Measurements from ENCODE around the gene USP37. TPM values are rescaled to one million over a fixed set of nuclear protein-coding genes. Genes with fewer than 3 reads are reported as not detected.
A peak's percentile ranks its signal among the peaks of the same experiment; 100 is the strongest.

The USP37 gene
- polyA plus RNA-seq, 3 donors, result 2.7 to 4.9 (median 2.7) TPM

GRCh38 chr2:218567797-218568189, 358 bp downstream of the USP37 start:
- intact Hi-C loops (cut with micrococcal nuclease), result loop anchor here (10.0 kb wide), 3 partner anchors 163 to 293 kb away; partner anchors contain the start of genes AAMP (in 1 of the 2), CTDSP1 (in 1 of the 2) and PNKD (in 1 of the 2)
- peak overlapping the region; percentile 92 to 97 for H3K4me3 Mint-ChIP-seq
- H3K27ac Mint-ChIP-seq, result peak overlapping the region; percentile 96 to 100 (median 99)
- Histone ChIP-seq H3K27me3 (ENCODE audit: control insufficient read depth in 2 of 2, insufficient read depth in 2 of 2, low read length in 2 of 2) (no peaks in the 10 kb centered on the region), H3K9ac (ENCODE audit: insufficient read depth, low read length, poor library complexity, severe bottlenecking) (peak overlapping the region; percentile 93), H3K9me3 (replicated peaks in 1 of 2; ENCODE audit: control insufficient read depth in 1 of 2, insufficient read depth in 1 of 2, low read length in 2 of 2) (no peaks in the 10 kb centered on the region), H4K20me1 (ENCODE audit: insufficient read depth, low read length) (peaks cover 8% of the 10 kb centered on the region), H3K36me3 (replicated peaks in 1 of 2; ENCODE audit: control insufficient read depth in 1 of 2, insufficient read depth in 2 of 2, low read length in 2 of 2) (peaks cover 5 to 18% of the 10 kb centered on the region in 2 donors), H3K4me2 (replicated peaks; ENCODE audit: extremely low read depth, low read length, poor library complexity, severe bottlenecking) (peak overlapping the region; percentile 76), H3K4me1 (ENCODE audit: control insufficient read depth in 1 of 2, insufficient read depth in 2 of 2, low read length in 2 of 2) (peaks cover 24 to 27% of the 10 kb centered on the region in 2 donors), H2AFZ (ENCODE audit: insufficient read depth, low read depth, low read length, poor library complexity, severe bottlenecking) (peak overlapping the region; percentile 77), H3K4me3 (replicated peaks in 1 of 3; ENCODE audit: low read depth in 2 of 3, low read length in 3 of 3) (peak overlapping the region; percentile 77 to 86 (median 77)), H3K27ac (ENCODE audit: low read depth in 1 of 2, low read length in 2 of 2) (peak overlapping the region; percentile 92 to 96), H3K79me2 (ENCODE audit: insufficient read depth, low read length) (peaks cover 96% of the 10 kb centered on the region)
- H3K36me3 Mint-ChIP-seq, result peaks cover 19 to 22% of the 10 kb centered on the region in 2 donors
- H3K9me3 Mint-ChIP-seq, result no peaks in the 10 kb centered on the region
- DNase-seq, result no peak
- peaks cover 45% of the 10 kb centered on the region for H3K4me1 Mint-ChIP-seq
- under 1% methylated on average over 17 of the region's 19 CpGs for WGBS (ENCODE audit: insufficient coverage)
- no peaks in the 10 kb centered on the region for H3K27me3 Mint-ChIP-seq (ENCODE audit: low read depth in 3 of 3)
- TF ChIP-seq CTCF (IDR thresholded peaks at IDR 0.05), result no peak

DNA sequence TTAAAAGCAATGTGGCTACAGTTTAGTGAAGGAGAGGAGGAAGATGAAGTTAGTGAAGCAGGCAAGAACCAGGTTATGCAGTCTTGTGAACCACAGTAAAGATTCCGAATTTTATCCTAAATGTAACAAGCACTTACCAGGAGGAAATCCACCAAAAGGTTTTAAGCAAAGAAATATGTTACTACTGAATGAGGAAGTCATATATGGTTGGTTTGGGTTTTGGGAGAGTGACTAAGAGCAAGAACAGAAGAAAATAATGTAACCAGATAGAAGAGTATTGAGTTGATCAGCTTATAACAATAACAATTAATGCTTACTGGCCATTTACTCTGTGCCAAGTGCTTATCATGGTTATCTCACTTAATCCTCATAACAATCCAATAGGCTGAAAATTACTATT, 1.9 kb downstream of the USP37 start:
- Mint-ChIP-seq H3K36me3 (peaks cover 20 to 25% of the 10 kb centered on the region in 2 donors), H3K4me3 (no peak overlapping the region), H3K9me3 (no peaks in the 10 kb centered on the region), H3K4me1 (peaks cover 45% of the 10 kb centered on the region), H3K27ac (peak overlapping the region in 6 of 7 donors; percentile 4 to 74 (median 46)), H3K27me3 (ENCODE audit: low read depth in 3 of 3) (no peaks in the 10 kb centered on the region)
- intact Hi-C loops (cut with micrococcal nuclease), result loop anchor here (10.0 kb wide), 3 partner anchors 161 to 291 kb away; partner anchors contain the start of genes AAMP (in 1 of the 2), CTDSP1 (in 1 of the 2) and PNKD (in 1 of the 2)
- Histone ChIP-seq H3K4me2 (replicated peaks; ENCODE audit: extremely low read depth, low read length, poor library complexity, severe bottlenecking) (no peak overlapping the region), H3K27ac (ENCODE audit: low read depth in 1 of 2, low read length in 2 of 2) (peak overlapping the region in 1 of 2 donors; percentile 96), H3K79me2 (ENCODE audit: insufficient read depth, low read length) (peaks cover 95% of the 10 kb centered on the region), H3K9ac (ENCODE audit: insufficient read depth, low read length, poor library complexity, severe bottlenecking) (no peak overlapping the region), H3K4me1 (ENCODE audit: control insufficient read depth in 1 of 2, insufficient read depth in 2 of 2, low read length in 2 of 2) (peaks cover 24 to 27% of the 10 kb centered on the region in 2 donors), H3K4me3 (replicated peaks in 1 of 3; ENCODE audit: low read depth in 2 of 3, low read length in 3 of 3) (no peak overlapping the region), H3K9me3 (replicated peaks in 1 of 2; ENCODE audit: control insufficient read depth in 1 of 2, insufficient read depth in 1 of 2, low read length in 2 of 2) (no peaks in the 10 kb centered on the region), H2AFZ (ENCODE audit: insufficient read depth, low read depth, low read length, poor library complexity, severe bottlenecking) (no peak overlapping the region), H4K20me1 (ENCODE audit: insufficient read depth, low read length) (peaks cover 3% of the 10 kb centered on the region), H3K36me3 (replicated peaks in 1 of 2; ENCODE audit: control insufficient read depth in 1 of 2, insufficient read depth in 2 of 2, low read length in 2 of 2) (peaks cover 5 to 26% of the 10 kb centered on the region in 2 donors), H3K27me3 (ENCODE audit: control insufficient read depth in 2 of 2, insufficient read depth in 2 of 2, low read length in 2 of 2) (no peaks in the 10 kb centered on the region)
- no CpG with 5 or more reads among the region's 1 CpG for WGBS (ENCODE audit: insufficient coverage)
- no peak for TF ChIP-seq CTCF (IDR thresholded peaks at IDR 0.05)
- peak in 2 of 3 donors; percentile 23 to 52 for DNase-seq
